Cerebellar nuclear complex (tissue), 1 donor: ENCODE results near the gene DCBLD1.
"Not testable (repeated sequence)": the region's sequence is repeated elsewhere in the genome, so short reads cannot be mapped to it uniquely, and the experiment has no call there.

Source experiments
- DNase-seq, 2 experiments: peaks; one replicate each; lab custom pipeline; 2025; lab: John Stamatoyannopoulos, UW

DCBLD1 gene

DNA sequence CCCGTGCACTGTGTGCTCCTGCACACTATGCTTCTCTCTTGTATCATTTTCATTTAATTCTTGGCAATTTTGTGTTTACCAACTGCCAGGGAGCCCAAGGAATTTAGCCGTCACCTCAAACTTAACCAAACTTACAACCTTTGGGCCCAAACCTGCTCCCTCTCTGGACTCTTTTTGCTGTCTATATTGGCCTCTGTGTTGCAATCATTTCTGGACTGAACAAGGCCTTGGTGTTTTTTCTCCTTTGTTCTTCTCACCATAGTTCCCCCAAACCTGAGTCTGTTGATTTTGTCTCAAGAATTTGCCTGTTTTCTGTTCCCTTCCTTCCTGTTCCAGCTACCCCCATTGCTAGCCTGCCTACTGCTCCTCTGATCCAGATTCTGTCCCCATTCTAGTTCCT is 19.2 kb downstream of the DCBLD1 start:
- DNase-seq, result no peak

DNA sequence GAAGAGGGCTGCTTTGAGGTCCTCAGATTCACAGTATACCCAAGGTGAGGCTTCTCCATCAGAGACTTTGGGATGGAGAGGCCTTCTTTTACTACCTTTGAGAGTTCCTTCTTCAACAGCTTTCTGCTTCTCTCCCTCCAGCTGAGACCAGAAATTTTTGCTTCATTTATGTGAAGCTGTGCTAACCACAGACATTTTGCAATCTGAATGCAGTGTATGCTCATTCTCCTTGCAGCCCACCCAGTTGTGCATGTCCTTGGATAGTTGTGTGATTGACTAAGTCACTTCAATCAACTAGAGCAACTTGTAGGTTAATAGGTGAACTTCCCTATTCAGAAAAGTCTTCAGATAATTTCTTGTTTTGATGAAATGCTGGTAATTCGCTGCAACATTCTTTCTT is 20.1 kb downstream of the DCBLD1 start:
- DNase-seq, result no peak

GRCh38 chr6:117503211-117503610 is 20.7 kb downstream of the DCBLD1 start:
- no peak for DNase-seq

GRCh38 chr6:117504478-117505144 is 22.1 kb downstream of the DCBLD1 start:
- DNase-seq, result no peak

GRCh38 chr6:117505311-117505710 is 22.8 kb downstream of the DCBLD1 start:
- DNase-seq, result no peak

DNA sequence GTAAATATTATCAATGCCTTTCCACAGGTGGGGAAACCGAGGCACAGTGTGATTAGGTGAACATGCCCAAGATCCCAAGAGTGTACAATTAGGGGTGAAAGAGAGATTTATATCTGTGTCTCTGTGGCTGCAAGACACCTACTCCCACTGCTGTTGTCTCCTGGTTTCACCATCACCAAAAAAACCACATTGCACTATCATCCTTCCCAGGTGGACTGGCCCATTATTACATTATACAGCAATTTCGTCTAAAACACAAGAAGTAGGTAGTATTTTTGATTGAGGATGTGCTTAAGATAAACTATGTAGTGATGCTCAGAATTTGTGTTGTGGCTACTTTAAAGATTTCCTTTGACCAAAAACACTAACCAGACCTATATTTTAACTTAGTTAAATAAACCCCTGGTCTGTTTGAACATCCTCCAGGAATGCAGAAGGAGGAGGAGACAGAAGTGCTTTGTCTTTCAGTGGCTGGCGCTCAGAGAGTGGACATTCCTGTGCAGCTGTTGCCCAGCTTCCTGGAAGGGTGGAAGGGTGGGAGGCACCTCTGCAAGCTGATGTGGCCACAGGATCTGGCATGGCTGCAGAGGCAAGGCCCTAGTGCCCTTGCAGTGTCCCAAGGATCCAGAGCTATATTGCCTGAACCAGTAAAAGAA is 23.8 kb downstream of the DCBLD1 start:
- DNase-seq, result no peak

DNA sequence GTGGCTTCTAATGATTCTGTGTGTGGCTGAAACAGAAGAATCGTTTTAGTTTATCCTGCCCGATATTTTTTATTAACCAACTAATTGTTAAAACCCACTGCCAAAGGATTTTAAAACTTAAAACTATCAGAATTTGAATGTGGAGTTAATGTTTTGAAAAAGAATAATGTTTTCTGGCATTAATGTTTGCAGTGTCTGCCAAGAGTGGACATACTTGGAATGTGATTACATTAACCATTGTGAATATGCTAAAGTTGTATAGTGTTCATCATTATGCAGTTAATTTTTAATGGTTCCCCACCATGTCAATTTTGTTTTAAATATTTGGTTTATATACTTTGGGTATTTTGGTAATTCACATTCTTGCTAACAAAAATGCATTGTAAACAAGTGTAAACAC is 24.4 kb downstream of the DCBLD1 start:
- DNase-seq, result no peak

GRCh38 chr6:117508450-117508971 is 26.0 kb downstream of the DCBLD1 start:
- no peak for DNase-seq

DNA sequence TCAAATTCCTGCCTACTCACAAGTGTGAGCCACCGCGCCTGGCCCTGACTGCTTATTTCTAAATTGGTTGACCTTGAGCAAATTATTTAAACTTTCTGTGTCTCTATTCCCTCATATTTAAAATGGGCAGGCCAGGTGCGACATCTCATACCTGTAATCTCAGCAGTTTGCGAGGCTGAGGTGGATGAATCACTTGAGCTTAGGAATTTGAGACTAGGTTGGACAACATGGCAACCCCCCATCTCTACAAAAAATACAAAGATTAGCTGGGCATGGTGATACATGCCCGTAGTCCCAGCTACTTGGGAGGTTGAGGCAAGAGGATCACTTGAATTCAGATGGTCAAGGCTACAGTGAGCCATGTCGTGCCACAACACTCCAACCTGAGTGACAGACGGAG is 26.5 kb downstream of the DCBLD1 start:
- DNase-seq, result no peak

GRCh38 chr6:117512056-117512828 is 29.8 kb downstream of the DCBLD1 start:
- no peak for DNase-seq

DNA sequence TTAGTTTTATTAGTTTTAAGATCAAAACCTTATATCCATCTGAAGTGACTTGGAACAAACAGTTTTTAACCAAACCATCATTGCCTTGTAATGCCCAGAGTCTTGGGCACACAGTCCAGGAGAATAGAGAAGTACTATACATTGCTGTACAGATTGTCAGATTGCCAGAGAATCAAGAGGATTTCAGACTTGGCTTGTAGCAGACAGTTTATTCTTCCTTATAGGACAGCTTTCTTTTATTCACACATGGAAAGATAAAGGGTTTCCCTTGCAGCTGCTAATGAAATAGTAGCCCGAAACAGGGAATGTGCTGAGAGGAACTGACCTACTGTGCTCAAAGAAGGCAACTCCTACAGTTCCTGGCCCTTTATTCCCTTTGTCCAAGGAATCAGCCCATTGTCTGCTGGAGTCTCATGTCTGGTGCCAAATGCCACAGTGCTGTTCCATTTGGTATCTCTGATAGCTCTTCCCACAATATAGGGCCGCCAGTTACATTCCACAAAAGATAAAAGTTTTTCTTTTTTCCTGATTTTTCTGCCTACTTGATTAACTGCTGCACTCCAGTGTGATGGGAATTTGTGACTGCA is 30.6 kb downstream of the DCBLD1 start:
- no peak for DNase-seq

DNA sequence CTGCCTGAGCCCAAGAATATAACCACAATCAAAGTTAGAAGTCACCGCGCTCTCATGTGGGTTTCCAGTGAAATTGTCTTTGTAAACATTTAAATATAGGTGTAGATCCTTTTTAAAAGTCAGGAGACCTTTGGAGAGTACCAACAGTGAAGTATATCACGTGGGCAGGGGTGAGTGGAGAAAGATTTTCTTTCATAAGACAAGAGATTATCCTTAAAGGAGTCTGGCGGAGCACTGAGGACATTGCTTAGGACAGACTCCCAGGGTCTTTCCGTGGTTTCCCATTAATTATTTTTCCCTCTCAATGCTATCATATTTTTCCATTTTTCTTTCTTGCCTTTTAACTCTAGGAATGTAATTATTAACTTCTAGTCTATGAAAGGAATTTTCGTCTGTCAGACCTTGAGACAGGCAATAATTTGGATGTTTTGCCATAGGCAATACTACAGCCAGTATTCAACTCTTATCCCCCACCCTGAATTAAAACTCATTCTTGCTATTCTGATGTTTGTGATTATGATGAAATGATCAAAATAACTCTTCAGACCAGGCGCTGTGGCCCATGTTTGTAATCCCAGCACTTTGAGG is 31.4 kb downstream of the DCBLD1 start:
- no peak for DNase-seq

DNA sequence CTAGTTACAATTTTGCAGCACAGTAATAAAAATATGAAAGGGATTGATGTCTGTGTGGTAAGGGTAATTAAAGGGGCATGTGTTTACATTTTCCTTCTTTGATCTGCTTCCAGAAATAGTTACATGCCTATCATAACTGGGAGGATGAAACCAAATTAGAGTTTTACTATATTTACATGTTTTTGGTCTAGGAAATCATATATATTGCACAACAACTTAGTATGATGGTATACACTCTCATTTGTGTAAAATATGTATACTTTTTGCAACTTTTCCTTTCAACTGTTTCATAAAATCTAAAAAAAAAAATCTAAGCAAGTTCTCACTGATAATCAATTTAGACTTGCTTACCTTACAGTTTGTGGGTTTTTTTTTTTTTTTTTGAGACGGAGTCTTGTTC is 32.2 kb downstream of the DCBLD1 start:
- no peak for DNase-seq

DNA sequence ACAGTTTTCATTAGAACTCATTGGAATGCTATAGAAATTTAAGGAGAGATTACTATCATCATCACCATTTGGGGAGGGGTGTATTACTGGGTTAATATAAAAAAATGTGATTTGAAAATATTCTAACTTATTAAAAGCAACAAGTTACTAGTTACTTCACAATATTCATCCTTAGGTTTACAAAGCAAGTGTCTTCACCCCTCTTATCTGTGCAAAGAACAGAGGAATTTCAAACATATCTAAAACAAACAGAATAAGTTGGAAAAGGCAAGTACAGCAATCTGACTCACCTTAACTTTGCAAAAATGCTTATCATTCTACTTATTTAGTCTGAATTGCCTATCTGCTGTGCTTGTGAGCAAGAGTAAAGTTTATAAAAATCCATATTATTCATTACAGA is 32.9 kb downstream of the DCBLD1 start:
- DNase-seq, result no peak

GRCh38 chr6:117517995-117518394 is 35.5 kb downstream of the DCBLD1 start:
- not testable (repeated sequence) for DNase-seq

GRCh38 chr6:117518870-117519269 is 36.4 kb downstream of the DCBLD1 start:
- DNase-seq, result no peak

GRCh38 chr6:117520603-117521395 is 38.3 kb downstream of the DCBLD1 start:
- no peak for DNase-seq

DNA sequence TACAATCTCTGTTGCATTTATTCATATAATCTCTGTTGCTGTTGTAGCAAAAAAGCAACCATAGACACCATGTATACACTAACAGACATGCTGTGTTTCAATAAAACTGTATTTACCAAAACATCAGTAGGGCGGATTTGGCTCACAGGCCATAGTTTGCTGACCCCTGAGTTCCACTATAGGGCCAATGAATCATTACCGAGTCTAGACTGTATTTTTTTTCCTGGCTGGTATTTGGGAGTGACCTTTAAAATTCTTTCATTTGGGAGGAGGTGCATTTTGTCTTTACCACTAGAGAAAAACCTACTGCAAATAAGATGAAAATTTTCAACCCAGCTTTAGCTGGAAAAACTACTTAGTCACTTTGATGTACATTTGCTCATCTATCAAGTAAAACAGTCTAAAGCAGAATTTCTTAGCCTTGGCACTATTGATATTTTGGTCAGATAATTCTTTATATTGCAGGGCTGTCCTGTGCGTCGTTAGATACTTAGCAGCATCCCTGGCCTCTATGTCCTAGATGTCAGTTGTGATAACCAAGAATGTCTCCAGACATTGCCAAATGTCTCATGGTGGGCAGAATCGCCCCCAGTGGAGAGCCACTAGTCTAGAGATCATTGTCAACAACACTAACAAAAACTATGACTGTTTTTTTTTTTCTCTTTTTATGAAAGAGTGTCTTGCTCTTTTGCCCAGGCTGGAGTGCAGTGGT is 39.5 kb downstream of the DCBLD1 start:
- DNase-seq, result no peak

- no peak for DNase-seq
These were observed 43.1 kb downstream of the DCBLD1 start for GRCh38 chr6:117525607-117526006.

DNA sequence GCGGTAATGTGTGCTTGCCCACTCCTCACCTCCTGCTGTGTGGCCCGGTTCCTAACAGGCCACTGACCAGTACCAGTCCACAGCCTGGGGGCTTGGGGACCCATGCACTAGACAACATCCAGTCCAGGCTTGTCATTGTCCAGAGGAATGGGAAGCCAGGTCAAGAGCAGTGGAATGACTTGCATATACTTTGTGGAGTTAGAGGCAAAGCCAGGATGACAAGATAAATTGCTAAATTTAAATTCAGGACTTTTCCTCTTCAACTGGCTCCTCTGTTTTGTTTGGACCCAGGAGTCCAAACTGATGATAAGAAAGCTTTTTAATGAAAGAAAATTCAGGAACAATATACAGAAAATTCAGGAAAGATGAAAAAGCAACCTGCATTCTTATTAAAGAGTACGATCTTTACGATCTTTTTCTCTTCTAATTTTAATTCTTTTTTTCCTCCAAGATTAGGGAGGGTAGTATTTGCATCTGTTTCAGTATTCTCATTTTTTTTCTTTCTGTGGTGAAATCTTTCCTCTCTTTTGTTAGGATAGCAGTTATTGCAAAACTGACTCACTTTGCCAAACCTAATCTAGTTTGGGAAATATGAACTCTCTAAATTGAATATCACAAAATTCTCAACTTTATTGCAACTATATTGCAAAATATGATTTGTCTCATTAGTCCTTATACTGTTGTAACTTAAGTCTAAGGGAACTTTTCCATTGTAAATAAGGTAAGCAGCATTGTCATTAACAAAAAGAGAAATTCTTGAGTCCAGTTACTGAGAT is 48.2 kb downstream of the DCBLD1 start:
- DNase-seq, result no peak
